Activated CD4-positive, CD25-positive, alpha-beta regulatory T cell (primary cell): ENCODE measurements around the gene SNTB2.
"Not testable (repeated sequence)": the region's sequence is repeated elsewhere in the genome, so short reads cannot be mapped to it uniquely, and the experiment has no call there.

ENCODE experiments used
- DNase-seq, 4 experiments: peaks; one replicate each; lab custom pipeline; 2025; lab: John Stamatoyannopoulos, UW

Gene SNTB2

DNA sequence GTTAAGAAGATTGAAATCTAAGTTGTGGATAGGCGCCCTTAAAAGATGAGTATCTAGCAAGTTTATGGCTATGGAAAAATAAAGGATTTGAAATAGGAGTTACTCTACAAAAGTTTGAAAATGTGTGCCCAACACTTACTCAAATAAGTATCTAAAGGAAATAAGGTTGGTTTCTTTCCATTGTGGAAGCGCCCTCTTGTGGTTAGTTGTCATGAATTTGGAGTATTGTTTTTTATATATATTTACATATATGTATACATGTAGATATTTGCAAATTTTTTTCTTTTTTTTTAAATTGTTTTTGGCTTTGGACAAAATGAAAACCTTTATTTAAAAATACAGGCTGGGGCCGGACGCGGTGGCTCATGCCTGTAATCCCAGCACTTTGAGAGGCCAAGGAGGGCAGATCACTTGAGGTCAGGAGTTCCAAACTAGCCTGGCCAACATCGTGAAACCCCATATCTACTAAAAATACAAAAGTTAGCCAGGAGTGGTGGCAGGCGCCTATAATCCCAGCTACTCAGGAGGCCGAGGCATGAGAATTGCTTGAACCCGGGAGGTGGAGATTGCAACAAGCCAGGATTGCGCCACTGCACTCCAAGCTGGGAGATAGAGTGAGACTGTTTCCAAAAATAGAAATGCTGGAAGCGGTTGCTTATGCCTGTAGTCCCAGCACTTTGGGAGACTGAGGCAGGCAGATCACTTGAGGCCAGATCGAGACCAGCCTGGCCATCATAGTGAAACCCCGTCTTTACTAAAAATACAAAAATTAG, 100.2 kb downstream of the SNTB2 start:
- DNase-seq: peak; percentile 2 to 14 (median 9)

DNA sequence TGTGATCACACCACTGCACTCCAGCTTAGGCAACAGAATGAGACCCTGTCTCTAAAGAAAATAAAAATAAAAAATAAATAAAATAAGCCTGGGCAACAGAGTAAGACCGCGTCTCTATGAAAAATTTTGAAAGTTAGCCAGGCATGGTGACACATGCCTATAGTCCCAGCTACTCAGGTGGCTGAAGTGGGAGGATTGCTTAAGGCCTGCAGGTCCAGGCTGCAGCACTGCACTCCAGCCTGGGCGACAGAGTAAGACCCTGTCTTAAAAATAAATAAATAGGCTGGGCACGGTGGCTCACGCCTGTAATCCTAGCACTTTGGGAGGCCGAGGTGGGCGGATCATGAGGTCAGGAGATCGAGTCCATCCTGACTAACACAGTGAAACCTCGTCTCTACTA, 104.7 kb downstream of the SNTB2 start:
- DNase-seq: not testable (repeated sequence)

DNA sequence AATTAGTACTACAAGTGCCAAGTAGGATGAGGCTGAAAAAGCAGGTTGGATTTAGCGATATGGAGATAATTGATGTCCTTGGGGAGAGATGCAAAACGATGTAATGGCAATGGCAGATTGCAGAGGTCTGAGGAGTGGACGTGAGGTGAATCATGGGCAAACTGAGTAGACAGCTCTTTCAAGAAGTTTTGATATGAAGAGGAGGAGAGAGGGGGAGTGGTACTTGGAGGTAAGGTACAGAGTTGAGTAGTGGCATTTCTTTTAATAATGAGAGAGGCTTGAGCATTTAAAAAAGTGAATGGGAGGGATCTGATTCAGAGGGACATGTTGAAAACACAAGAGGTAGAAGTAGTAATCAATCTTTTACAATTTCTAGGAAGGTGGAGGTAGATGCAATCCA, 106.4 kb downstream of the SNTB2 start:
- no peak for DNase-seq

DNA sequence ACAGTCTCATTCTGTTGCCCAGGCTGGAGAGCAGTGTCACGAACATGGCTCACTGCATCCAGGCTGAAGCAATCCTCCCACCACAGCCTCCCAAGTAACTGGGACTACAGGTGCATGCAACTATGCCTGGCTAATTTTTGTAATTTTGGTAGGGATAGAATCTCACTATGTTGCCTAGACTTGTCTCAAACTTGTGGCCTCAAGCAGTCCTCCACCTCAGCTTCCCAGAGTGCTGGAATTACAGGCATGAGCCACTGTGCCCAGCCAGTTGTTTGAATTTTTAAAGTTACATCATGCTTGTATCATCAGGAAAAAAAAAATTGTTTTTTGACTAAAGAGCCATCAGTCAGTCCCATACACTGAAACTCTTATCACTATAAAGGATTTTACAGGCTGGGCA, 107.1 kb downstream of the SNTB2 start:
- DNase-seq: no peak

DNA sequence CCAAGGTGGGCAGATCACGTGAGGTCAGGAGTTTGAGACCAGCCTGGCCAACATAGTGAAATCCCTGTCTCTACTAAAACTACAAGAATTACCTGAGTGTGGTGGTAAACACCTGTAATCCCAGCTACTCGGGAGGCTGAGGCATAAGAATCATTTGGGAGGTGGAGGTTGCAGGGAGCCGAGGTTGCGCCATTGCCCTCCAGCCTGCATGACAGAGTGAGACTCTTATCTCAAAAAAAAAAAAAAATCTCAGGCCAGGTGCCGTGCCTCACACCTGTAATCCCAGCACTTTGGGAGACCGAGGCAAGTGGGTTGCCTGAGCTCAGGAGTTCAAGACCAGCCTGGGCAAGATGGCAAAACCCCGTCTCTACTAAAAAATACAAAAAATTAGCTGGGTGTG, 109.8 kb downstream of the SNTB2 start:
- DNase-seq: not testable (repeated sequence)

DNA sequence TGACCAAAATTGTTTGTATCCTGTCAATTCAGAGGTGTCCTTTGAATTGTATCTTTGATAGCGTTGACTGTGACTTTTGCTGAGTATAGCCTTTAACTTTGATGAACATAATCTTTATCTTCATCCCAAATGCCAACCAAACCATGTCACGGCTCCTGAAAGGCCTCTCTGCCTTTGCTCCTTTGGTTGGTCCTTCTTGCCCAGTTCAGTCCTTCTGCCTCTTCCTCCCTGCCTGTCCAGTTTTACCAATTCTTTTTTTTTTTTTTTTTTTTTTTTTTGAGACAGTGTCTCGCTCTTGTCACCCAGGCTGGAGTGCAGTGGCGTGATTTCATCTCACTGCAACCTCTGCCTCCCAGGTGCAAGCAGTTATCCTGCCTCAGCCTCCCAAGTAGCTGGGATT, 111.3 kb downstream of the SNTB2 start:
- no peak for DNase-seq

DNA sequence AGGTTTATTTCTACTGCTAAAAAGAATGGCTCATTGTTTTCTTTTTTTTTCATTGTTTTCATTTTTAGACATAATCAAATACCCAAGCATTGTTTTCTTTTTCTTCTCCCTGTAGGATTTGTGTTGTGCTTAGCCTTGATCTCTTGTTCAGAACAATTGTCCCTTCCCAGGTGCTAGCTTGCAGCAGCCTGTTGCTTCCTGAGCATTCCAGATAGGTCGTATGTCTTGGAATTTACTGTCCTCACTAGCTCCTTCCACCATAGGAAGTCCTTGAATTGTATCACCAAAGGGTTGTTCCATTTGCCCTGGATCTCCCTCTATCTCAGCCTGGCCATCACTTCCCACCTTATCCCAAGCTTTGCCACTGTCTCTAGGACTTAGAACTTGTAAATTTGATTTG, 114.2 kb downstream of the SNTB2 start:
- DNase-seq: no peak

DNA sequence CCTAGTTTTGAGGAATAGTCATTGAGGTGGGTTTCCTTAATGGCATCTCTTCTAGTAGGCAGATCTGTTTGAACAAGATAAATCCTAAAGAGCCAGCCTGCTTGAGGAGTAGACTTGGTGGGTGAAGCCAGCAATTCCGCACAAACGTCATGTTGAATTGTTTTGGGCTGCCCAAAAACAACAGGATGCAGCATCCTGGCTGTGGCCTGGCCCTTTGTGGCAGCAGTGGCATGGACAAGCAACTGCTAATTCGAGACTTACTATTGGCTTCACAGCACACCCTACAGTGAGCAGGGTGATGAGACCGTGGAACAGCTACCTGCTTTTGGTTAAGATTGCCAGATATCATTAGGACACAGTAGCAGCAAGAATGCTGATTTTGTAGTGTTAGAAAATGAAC, 114.9 kb downstream of the SNTB2 start:
- DNase-seq: no peak

DNA sequence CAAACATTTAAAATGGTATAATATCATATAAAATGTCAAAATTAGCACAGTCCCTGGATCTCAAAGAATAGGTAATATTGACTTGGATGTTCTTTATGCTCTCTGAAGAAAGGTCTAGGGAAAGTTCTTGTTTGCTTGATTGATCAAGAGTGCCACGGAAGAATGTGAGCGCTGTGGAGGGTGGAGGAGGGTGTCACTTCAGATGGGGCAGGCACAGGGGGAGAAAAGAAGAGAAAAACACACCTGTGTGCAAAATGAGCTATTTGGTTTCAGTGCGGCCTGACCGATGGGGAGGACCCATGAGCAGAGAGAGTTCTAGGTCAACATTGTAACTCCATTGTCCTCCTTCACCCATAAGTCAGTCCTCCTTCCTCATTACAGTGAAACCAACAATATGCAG, 115.3 kb downstream of the SNTB2 start:
- DNase-seq: no peak

DNA sequence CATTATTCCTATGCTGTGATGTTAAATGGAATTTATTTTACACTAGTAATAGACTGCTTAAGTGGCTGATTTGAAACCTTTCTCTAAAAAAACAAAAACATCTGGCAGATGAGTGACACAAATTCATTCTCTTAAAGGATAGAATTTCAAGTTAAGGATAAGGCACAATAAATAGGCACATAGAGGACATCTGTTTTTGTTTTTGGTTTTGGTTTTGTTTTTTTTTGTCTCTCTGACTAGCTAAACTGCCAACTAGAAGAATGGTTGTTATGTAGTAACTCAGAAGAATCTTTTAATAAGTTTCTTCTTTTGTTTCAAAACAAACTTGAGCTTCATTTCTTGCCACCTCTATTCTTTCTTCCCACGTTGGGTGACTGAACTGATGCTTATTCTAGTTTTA, 119.1 kb downstream of the SNTB2 start:
- no peak for DNase-seq

DNA sequence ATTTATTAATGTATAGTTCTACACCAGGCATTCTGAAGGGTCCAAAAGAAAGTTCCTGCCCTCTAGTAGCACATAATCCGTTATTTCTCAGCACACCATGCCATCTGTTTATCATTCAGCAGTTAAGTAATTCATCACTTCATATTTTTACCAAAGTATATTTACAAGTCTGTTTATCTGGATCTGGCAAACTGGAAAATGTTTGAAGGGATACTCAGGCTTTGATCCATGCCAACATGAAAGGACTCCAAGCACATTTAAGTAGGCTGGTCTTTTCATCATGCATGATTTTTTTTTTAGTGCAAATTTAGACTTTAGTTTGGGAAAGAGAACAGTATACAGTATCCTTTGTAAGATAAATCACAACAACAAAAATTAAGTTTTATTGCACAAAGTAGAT, 120.1 kb downstream of the SNTB2 start:
- DNase-seq: no peak

DNA sequence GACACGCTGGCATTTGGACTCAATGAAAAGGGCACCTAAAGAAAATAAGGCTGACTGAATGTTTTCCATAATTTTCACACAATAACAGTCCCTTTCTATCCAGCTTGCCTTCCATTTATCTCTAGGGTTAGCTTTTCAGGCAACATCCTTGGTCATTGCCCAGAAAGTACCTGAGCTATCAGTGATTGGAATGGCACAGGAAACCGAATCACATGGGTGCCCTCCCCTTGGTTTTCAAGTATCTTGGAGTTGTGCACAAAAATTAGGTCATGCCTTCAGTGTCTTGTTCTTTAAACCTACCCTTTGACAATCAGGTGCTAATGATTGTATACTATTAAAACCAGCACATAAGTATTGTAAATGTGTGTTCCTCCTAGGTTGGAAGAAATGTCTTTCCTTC, 120.9 kb downstream of the SNTB2 start:
- DNase-seq: no peak

DNA sequence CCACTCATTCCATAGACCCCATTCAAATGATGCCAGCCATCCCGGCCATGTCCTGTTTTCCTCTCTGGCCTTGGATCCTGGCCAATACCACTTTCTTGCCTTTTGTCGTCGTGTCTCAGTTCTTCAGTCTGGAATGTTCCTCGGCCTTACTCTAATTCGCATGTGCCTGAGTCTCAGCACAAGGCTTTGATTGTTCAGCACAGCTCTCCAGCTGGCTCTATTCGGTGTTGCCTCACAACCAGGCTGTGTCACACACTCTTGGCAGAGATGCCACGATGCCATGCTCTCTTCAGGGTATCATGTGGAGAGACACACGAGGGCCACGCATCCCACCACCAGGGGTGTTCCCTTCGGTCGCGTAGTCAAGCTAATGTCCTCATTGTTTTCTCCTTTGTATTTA, 122.4 kb downstream of the SNTB2 start:
- DNase-seq: no peak

DNA sequence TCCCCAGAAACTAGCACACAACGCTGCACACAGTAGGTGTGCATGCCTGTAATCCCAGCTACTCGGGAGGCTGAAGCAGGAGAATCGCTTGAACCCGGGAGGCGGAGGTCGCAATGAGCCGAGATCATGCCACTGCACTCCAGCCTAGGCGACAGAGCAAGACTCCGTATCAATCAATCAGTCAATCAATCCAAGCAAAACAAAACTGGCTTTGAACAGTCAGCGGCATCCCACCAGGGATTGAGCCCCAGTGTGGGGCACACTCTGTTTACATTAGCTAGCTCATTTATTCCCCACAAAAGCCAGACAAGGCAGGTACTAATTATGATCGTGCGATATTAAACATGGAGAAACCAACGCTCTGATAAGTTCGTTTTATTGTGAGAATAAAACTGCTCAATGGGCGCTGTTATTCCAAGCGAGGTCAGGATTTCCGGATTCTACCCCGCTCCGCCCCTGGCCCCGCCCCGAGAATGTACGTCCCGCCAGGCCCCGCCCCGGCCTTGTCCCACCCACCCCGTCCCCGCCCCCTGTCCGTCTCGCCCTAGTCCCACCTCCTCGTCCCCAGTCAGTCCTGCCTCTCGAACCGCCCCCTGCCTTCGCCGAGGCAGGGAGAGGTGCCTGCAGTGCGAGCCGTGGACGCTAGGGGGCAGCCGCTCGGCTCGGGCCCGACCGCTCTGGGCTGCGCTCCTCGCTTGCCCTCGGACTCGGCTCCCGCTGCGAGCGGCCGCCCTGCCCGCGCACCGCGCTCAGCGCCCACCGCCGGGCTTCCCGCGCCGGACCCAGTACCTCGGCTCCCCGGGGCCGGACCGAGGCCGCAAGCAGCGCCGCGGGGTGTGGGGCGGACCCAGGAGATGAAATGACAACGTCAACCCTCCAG, 123.9 kb downstream of the SNTB2 start, which contains the start of gene VPS4A:
Gene VPS4A, plus strand, starts transcription at position 698 of the 880 bp plus-strand sequence. Its CDS starts 162 bp downstream, at position 860.
- peak; percentile 96 to 99 (median 96) for DNase-seq

DNA sequence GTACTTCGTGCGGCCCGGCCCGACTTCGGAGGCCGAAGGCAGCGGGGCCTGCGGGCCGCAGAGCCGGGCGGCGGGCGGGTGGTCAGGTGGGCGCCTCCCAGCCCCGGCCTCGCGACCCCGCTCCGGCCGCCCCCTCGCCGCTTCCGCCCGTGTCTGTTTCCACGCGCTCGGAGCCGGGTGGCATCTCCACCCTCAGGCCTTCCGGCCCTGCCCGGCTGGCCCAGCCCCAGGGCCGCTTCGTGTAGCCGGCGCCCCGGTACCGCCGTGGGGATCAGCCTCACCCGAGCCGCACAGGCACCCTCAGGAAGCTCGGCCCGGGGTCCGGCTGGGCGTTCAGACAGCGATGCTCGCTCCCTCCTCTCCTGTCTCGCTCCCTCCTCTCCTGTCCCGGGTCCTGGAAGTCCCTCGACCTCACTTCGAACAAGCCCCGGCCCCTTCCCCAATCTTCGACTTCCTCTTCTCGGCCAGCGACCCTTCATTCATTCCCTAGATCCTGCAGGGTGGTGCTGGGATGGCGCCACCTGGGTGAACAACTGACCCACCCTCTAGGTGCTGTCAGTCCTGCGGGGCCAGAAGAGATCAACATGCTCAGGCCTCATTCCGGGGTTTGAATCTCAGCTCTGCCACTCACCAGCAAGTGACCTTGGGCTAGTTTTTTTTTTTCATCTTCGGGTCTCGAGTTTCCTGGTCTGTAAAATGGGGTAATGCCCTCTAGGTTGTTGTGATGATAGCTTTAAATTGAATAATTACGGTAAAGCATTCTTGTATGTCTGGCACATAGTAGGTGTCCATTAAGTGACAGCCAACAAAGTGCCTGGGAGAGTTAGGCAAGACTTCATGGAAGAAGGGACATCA, 124.8 kb downstream of the SNTB2 start:
- no peak for DNase-seq

DNA sequence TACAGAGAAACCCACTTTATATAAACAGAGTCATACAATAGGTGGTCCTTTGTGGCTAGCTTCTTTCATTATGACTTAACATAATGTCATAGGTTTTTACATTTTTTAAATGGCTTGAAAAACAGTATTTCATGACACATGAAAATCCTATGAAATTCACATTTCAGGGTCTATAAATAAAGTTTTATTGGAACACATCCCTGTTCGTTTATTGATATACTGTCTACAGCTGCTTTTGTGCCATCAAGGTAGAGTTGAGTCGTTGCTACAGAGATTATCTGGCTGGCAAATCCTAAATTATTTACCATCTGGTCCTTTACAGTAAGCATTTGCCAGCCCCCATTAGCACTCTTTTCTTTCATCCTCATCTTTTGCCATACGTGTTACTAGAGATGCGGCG, 126.5 kb downstream of the SNTB2 start:
- DNase-seq: no peak

DNA sequence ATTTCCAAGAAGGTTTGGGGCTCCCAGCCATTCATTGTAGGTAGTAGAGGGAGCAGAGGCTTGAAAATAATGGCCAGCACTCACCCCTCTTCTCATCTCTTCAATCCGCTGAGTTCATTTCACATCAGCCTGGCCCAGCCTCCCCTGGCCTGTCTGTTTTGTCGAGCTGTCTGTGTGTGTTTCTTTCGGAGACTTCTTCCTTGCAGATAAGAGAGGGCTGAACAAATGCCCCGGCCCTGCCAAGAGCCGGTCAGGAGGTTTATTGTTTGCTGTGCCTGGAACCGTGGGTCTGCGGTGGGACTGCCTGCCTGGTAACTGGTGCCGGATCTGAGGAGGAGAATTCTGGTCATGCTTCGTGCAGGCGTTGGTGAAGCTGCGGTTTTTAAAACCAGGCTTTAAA, 127.6 kb downstream of the SNTB2 start:
- DNase-seq: no peak

DNA sequence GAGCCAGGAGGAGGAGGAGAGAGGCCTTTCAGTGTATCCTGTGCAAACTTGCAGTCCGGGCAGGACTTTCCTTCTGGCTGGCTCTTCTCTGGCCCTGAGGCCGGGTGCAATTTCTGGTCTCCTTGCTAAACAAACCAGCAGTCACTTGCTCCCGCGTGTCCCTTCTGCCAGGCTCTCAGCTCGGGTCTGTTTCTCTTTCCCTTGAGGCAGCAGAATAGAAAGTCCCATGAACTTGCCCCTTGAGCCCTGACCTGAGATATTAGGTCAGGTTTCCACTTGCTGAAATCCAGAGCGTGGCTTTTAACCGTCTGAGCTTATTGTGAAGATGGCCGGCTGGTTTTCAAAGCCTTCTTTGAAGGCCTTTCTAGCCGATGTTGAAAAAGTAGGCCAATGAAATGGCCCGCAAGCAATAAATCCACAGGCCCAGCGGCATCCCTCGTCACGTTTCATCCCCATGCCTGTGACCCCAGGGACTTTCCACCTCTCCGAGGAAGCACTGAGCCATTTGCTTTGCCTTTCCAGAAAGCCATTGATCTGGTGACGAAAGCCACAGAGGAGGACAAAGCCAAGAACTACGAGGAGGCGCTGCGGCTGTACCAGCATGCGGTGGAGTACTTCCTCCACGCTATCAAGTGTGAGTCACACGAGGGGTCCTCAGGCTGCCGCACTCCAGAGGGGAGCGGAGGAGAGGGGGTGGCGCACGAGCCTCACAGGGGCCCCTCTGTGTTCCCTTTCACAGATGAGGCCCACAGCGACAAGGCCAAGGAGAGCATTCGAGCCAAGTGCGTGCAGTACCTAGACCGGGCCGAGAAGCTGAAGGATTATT, 128.7 kb downstream of the SNTB2 start:
- DNase-seq: no peak

DNA sequence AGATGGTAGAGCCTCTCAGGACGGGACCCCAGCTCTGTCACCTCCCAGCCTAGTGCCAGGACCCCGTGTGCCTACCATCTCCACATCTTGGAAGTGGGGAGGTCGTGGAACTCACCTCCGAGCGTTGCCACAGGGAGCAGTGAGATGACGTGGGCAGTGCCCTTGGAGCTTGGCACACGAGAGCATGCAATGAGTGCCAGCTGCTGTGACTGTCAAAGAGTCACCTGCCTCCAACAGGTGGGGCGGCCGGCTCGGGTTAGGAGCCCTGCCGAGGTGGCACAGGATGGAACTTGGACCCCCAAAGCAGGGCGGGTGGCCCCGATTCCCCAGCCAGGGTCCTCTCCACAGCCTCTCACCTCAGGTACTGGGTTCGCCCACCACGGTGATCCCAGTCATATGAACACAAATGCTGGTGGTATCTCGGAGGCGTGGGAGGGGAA, 129.7 kb downstream of the SNTB2 start:
- no peak for DNase-seq

DNA sequence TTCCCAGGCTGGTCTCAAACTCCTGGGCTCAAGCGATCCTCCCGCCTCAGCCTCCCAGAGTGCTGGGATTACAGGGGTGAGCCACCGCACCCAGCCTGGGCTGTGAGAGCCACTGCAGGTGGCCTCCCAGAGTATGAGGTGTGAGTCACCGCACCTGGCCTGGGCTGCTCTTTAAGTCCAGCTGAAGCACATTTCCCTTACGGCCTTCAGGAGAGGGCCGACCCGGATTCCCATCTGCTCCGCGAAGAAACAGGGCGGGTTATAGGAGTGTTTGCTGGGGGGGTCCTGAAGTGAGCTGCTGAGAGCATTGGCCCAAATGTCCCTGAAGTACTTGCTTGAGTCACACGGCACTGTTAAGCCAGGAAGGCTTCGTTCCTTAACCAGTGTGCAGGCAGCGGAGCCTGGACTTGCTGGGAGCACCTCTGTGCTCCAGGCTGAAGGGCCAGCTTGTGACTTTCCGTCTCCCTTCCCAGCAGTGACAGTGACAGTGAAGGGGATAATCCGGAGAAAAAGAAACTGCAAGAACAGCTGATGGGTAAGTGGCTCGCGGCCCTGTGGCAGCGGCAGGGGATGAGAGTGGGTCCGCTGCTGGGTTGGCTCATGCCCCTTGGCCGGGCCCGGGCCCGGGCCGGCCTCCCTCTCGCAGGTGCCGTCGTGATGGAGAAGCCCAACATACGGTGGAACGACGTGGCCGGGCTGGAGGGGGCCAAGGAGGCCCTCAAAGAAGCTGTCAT, 131.4 kb downstream of the SNTB2 start:
- DNase-seq: no peak

DNA sequence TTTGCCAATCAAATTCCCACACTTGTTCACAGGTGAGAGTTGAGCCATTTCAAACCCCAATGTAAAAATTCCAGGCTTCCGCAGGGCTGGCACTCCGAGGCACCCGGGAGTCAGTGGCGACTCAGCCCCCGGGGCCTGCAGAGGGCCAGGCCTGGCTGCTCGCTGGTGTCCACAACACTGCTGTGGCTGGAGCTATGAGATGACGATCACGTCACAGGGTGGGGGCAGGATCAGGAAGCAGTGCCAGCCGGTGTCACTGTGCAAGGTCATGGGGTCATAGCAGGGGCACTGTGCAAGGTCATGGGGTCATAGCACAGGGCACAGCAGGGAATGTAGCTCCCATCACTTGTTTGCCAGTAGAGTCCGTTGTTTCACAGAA, 131.9 kb downstream of the SNTB2 start:
- DNase-seq: no peak
